GM23338 (cell line): Measurements from ENCODE around the gene ZNF664.

ENCODE experiments used
- CREB1 ChIP-seq: fragments of 250-450 bp; sonication (Bioruptor Pico); IDR thresholded peaks from 2 replicates; pipeline ENCODE4 v1.5.0; 2020; ENCODE audit warnings: low read depth, mild to moderate bottlenecking, moderate library complexity
- CTCF ChIP-seq, 2 experiments: fragments of 200-600 bp in 1 of 2; sonication (generic) in 1 of 2; conservative IDR thresholded peaks; 2 replicates each; pipeline versions ENCODE4 v1.5.1 to v1.6.1; 2016 to 2017; ENCODE audit warnings: antibody characterized with exemption in 2 of 2, low read depth in 2 of 2, mild to moderate bottlenecking in 2 of 2, moderate library complexity in 1 of 2
- ETS1 ChIP-seq: IDR thresholded peaks from 2 replicates; pipeline ENCODE4 v1.6.1; 2016; ENCODE audit warnings: antibody characterized with exemption
- EZH2 ChIP-seq: fragments of 200-600 bp; sonication (generic); IDR thresholded peaks from one replicate; pipeline ENCODE4 v1.8.0; 2017; ENCODE audit warnings: antibody characterized with exemption, mild to moderate bottlenecking, low read depth; ENCODE audit not compliant: unreplicated experiment
- EZH2phosphoT487 ChIP-seq: fragments of 200-600 bp; sonication (generic); IDR thresholded peaks from one replicate; pipeline ENCODE4 v1.8.1; 2018; ENCODE audit warnings: antibody characterized with exemption; ENCODE audit not compliant: unreplicated experiment
- JUNB ChIP-seq: IDR thresholded peaks from one replicate; pipeline ENCODE4 v1.6.1; 2016; ENCODE audit warnings: antibody characterized with exemption; ENCODE audit not compliant: unreplicated experiment
- NANOG ChIP-seq: IDR thresholded peaks from 2 replicates; pipeline ENCODE4 v1.6.1; 2016; ENCODE audit warnings: antibody characterized with exemption, borderline replicate concordance
- POLR2AphosphoS5 ChIP-seq: IDR thresholded peaks from 2 replicates; pipeline ENCODE4 v1.6.1; 2016; ENCODE audit warnings: antibody characterized with exemption, low read depth
- REST ChIP-seq: IDR thresholded peaks from one replicate; pipeline ENCODE4 v1.6.1; 2018; ENCODE audit warnings: antibody characterized with exemption; ENCODE audit not compliant: unreplicated experiment
- STAT1 ChIP-seq: IDR thresholded peaks from one replicate; pipeline ENCODE4 v1.6.1; 2016; ENCODE audit warnings: antibody characterized with exemption; ENCODE audit not compliant: unreplicated experiment
- ZNF114 ChIP-seq: fragments of 250-450 bp; sonication (Bioruptor Pico); IDR thresholded peaks from 2 replicates; pipeline ENCODE4 v1.5.0; 2020; ENCODE audit warnings: mild to moderate bottlenecking, moderate library complexity
- ZNF331 ChIP-seq: fragments of 250-450 bp; sonication (Bioruptor Pico); IDR thresholded peaks from 2 replicates; pipeline ENCODE4 v1.5.0; 2020; ENCODE audit warnings: low read depth, mild to moderate bottlenecking, moderate library complexity
- ZNF462 ChIP-seq: fragments of 250-450 bp; sonication (Bioruptor Pico); IDR thresholded peaks from 2 replicates; pipeline ENCODE4 v1.5.0; 2020; ENCODE audit warnings: mild to moderate bottlenecking, moderate library complexity

GRCh38 chr12:123982269-123982668 is 9.3 kb downstream of the ZNF664 start:
- TF ChIP-seq POLR2AphosphoS5 = no peak
- TF ChIP-seq EZH2 = no peak
- TF ChIP-seq CTCF (conservative IDR thresholded peaks at IDR 0.05; ENCODE audit: low read depth in 2 of 2) = no peak
- no peak for TF ChIP-seq STAT1
- TF ChIP-seq REST = no peak
- TF ChIP-seq ZNF114 (CRISPR knock-in tag) = no peak
- TF ChIP-seq ETS1 = no peak
- TF ChIP-seq ZNF331 = no peak
- no peak for TF ChIP-seq EZH2phosphoT487
- no peak for TF ChIP-seq ZNF462 (CRISPR knock-in tag)
- no peak for TF ChIP-seq NANOG
- no peak for TF ChIP-seq CREB1 (CRISPR knock-in tag)
- TF ChIP-seq JUNB = no peak
